ENCODE data around the gene IL1R2. TPM values are rescaled to one million over a fixed set of nuclear protein-coding genes. Genes with fewer than 3 reads are reported as not detected.
A peak's percentile ranks its signal among the peaks of the same experiment; 100 is the strongest.
"Not testable (repeated sequence)": the region's sequence is repeated elsewhere in the genome, so short reads cannot be mapped to it uniquely, and the experiment has no call there.

The IL1R2 gene
- total RNA-seq, 1 donor from 2014 or later, result not detected

- no peak for DNase-seq (ENCODE audit: extremely low read depth, low read depth, low spot score)
These were observed 7.4 kb downstream of the IL1R2 start for GRCh38 chr2:101998896-101999789.

- DNase-seq (ENCODE audit: extremely low read depth, low read depth, low spot score), result no peak
These were observed 8.3 kb downstream of the IL1R2 start for GRCh38 chr2:102000012-102000411.

GRCh38 chr2:102000813-102001766 is 9.3 kb downstream of the IL1R2 start:
- no peak for DNase-seq (ENCODE audit: extremely low read depth, low read depth, low spot score)

- DNase-seq (ENCODE audit: extremely low read depth, low read depth, low spot score), result no peak
These were observed 10.0 kb downstream of the IL1R2 start for GRCh38 chr2:102001767-102002142.

GRCh38 chr2:102002228-102002627 is 10.5 kb downstream of the IL1R2 start:
- DNase-seq (ENCODE audit: extremely low read depth, low read depth, low spot score), result no peak

- DNase-seq (ENCODE audit: extremely low read depth, low read depth, low spot score), result not testable (repeated sequence)
These were observed 11.1 kb downstream of the IL1R2 start for GRCh38 chr2:102002909-102003308.

- no peak for DNase-seq (ENCODE audit: extremely low read depth, low read depth, low spot score)
These were observed 11.9 kb downstream of the IL1R2 start for GRCh38 chr2:102003696-102004095.

GRCh38 chr2:102004581-102004980 is 12.8 kb downstream of the IL1R2 start:
- no peak for DNase-seq (ENCODE audit: extremely low read depth, low read depth, low spot score)

GRCh38 chr2:102005449-102005848 is 13.7 kb downstream of the IL1R2 start:
- no peak for DNase-seq (ENCODE audit: extremely low read depth, low read depth, low spot score)

- DNase-seq (ENCODE audit: extremely low read depth, low read depth, low spot score), result peak; percentile 33
These were observed 14.5 kb downstream of the IL1R2 start for GRCh38 chr2:102005989-102006885.

- DNase-seq (ENCODE audit: extremely low read depth, low read depth, low spot score), result no peak
These were observed 15.1 kb downstream of the IL1R2 start for GRCh38 chr2:102006886-102007278.

GRCh38 chr2:102008490-102008889 is 16.7 kb downstream of the IL1R2 start:
- DNase-seq (ENCODE audit: extremely low read depth, low read depth, low spot score), result no peak

GRCh38 chr2:102009557-102009956 is 17.8 kb downstream of the IL1R2 start:
- no peak for DNase-seq (ENCODE audit: extremely low read depth, low read depth, low spot score)

- DNase-seq (ENCODE audit: extremely low read depth, low read depth, low spot score), result no peak
These were observed 19.1 kb downstream of the IL1R2 start for GRCh38 chr2:102010902-102011301.

GRCh38 chr2:102012061-102012614 is 20.4 kb downstream of the IL1R2 start:
- no peak for DNase-seq (ENCODE audit: extremely low read depth, low read depth, low spot score)

GRCh38 chr2:102013206-102014040 is 21.7 kb downstream of the IL1R2 start:
- no peak for DNase-seq (ENCODE audit: extremely low read depth, low read depth, low spot score)

GRCh38 chr2:102014041-102014345 is 22.2 kb downstream of the IL1R2 start:
- DNase-seq (ENCODE audit: extremely low read depth, low read depth, low spot score), result no peak

GRCh38 chr2:102015399-102015798 is 23.6 kb downstream of the IL1R2 start:
- no peak for DNase-seq (ENCODE audit: extremely low read depth, low read depth, low spot score)

GRCh38 chr2:102016399-102016955 is 24.7 kb downstream of the IL1R2 start:
- no peak for DNase-seq (ENCODE audit: extremely low read depth, low read depth, low spot score)
